ENCODE results near the gene MDN1.
"Not testable (repeated sequence)": the region's sequence is repeated elsewhere in the genome, so short reads cannot be mapped to it uniquely, and the experiment has no call there.

Gene MDN1

DNA sequence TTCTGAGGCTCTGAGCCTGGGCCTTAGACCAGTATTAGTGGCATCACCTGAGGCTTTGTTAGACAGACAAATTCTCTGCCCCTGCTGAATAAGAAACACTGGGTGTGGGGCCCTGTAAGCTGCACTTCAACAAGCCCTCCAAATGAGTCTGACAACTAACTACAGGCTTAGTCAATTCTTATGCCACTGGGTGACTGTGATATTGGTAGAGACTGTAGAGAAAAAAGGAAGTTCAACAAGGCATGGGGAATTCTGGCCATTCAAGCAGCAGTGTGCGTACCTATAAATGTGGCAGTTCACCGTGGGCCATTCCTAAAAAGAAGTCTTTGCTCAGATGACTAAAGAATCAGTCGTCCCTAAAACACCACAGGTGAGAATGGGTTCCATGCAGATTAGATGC is 82.7 kb downstream of the MDN1 start:
- Histone ChIP-seq H3K4me3 (ENCODE audit: low read length in 2 of 2) (no peak overlapping the region), H3K4me1 (ENCODE audit: control insufficient read depth in 2 of 2, insufficient read depth in 2 of 2, low read length in 2 of 2) (no peaks in the 10 kb centered on the region), H3K27me3 (ENCODE audit: control insufficient read depth in 2 of 2, insufficient read depth in 2 of 2, low read length in 2 of 2) (no peaks in the 10 kb centered on the region), H3K9me3 (ENCODE audit: control insufficient read depth in 2 of 2, low read length in 2 of 2) (no peaks in the 10 kb centered on the region), H3K36me3 (ENCODE audit: control insufficient read depth in 2 of 2, insufficient read depth in 2 of 2, low read length in 2 of 2) (peaks cover 29 to 44% of the 10 kb centered on the region in 2 donors), H3K27ac (ENCODE audit: low read depth in 2 of 2, low read length in 2 of 2) (no peak overlapping the region), H3K9ac (ENCODE audit: low read depth in 1 of 2, low read length in 2 of 2) (no peak overlapping the region)

DNA sequence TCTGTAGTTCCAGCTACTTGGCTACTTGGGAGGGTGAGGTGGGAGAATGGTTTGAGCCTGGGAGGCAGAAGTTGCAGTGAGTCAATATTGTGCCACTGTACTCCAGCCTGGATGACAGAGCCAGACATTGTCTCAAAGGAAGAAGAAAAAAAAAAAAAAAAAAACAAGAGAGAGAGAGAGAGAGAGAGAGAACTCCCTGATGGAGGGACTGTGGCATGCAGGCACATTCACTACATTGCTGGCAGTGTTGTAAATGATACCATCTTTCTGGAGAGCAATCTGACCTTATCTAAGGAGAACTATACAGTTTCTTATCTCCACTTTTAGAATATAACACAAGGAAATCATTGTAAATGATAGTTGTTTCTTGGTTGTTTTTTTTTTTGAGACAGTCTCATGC is 85.1 kb downstream of the MDN1 start:
- no peak overlapping the region for H3K4me3 ChIP-seq (ENCODE audit: low read length in 2 of 2)
- no peaks in the 10 kb centered on the region for H3K27me3 ChIP-seq (ENCODE audit: control insufficient read depth in 2 of 2, insufficient read depth in 2 of 2, low read length in 2 of 2)
- H3K9me3 ChIP-seq (ENCODE audit: control insufficient read depth in 2 of 2, low read length in 2 of 2): no peaks in the 10 kb centered on the region
- peaks cover 34 to 38% of the 10 kb centered on the region in 2 donors for H3K36me3 ChIP-seq (ENCODE audit: control insufficient read depth in 2 of 2, insufficient read depth in 2 of 2, low read length in 2 of 2)
- H3K4me1 ChIP-seq (ENCODE audit: control insufficient read depth in 2 of 2, insufficient read depth in 2 of 2, low read length in 2 of 2): no peaks in the 10 kb centered on the region
- H3K9ac ChIP-seq (ENCODE audit: low read depth in 1 of 2, low read length in 2 of 2): no peak overlapping the region
- no peak overlapping the region for H3K27ac ChIP-seq (ENCODE audit: low read depth in 2 of 2, low read length in 2 of 2)

DNA sequence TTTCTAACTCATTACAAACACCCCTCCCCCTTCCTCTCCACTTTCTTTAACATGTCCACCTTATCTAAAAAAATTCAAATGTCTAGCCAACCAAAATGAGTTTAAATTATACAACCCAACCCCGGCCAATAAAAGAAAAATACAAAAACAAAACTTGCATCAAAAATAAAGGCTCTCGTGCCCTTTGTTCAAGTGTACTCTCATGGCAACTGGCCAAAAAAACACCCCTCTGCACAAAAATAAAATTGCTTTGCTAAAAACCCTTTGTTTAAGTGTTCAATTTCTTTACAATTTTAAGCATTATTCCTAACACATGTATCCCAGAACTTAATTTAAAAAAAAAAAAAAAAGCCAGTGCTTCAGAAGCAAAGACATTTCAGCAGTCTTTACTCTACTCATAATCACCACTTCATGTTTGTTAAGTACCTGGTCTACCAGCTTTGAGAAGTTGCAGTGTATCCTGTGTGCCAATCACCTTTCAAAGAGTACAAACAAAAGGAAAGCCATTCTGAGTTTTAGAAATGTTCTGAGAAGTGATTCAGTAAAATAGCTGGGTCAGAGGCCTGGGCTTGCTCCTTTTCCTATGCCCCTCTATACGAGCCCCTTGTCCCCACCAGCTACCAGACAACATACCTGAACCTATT is 87.5 kb downstream of the MDN1 start:
- Histone ChIP-seq H3K9ac (ENCODE audit: low read depth in 1 of 2, low read length in 2 of 2) (no peak overlapping the region), H3K4me3 (ENCODE audit: low read length in 2 of 2) (no peak overlapping the region), H3K4me1 (ENCODE audit: control insufficient read depth in 2 of 2, insufficient read depth in 2 of 2, low read length in 2 of 2) (no peaks in the 10 kb centered on the region), H3K27ac (ENCODE audit: low read depth in 2 of 2, low read length in 2 of 2) (no peak overlapping the region), H3K27me3 (ENCODE audit: control insufficient read depth in 2 of 2, insufficient read depth in 2 of 2, low read length in 2 of 2) (no peaks in the 10 kb centered on the region), H3K36me3 (ENCODE audit: control insufficient read depth in 2 of 2, insufficient read depth in 2 of 2, low read length in 2 of 2) (peaks cover 37 to 43% of the 10 kb centered on the region in 2 donors), H3K9me3 (ENCODE audit: control insufficient read depth in 2 of 2, low read length in 2 of 2) (no peaks in the 10 kb centered on the region)

DNA sequence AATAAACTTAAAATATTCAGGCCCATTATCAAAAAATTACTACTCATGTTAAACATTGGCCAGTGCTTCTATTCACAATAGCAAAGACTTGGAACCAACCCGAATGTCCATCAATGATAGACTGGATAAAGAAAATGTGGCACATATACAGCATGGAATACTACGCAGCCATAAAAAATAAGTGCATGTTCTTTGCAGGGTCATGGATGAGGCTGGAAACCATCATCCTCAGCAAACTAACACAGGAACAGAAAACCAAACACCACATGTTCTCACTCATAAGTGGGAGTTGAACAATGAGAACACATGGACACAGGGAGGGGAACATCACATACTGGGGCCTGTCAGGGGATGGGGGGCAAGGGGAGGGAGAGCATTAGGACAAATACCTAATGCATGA is 88.3 kb downstream of the MDN1 start:
- H3K4me1 ChIP-seq (ENCODE audit: control insufficient read depth in 2 of 2, insufficient read depth in 2 of 2, low read length in 2 of 2); H3K27ac ChIP-seq (ENCODE audit: low read depth in 2 of 2, low read length in 2 of 2); H3K9me3 ChIP-seq (ENCODE audit: control insufficient read depth in 2 of 2, low read length in 2 of 2); H3K4me3 ChIP-seq (ENCODE audit: low read length in 2 of 2); H3K27me3 ChIP-seq (ENCODE audit: control insufficient read depth in 2 of 2, insufficient read depth in 2 of 2, low read length in 2 of 2); H3K9ac ChIP-seq (ENCODE audit: low read depth in 1 of 2, low read length in 2 of 2): not testable (repeated sequence)
- H3K36me3 ChIP-seq (ENCODE audit: control insufficient read depth in 2 of 2, insufficient read depth in 2 of 2, low read length in 2 of 2): peaks cover 32 to 40% of the 10 kb centered on the region in 2 donors

DNA sequence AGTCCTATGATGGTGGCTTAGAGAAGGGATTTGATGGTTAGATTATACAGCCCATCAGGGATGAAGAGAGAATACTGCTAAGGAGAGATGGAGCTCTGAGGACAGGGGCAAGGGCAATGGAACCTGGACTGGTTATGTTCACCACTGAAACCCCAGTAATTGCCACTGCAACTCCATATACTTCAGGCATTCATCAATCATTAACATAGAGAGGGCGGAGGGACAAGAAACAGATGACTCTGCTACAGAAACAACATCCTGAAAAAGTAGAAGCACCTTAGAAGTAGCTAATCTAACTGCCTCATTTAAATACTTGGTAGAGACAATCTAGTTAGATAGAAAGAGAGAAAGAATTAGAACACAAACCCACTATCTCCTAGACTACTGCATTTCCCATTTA is 89.8 kb downstream of the MDN1 start:
- Histone ChIP-seq H3K4me3 (ENCODE audit: low read length in 2 of 2) (no peak overlapping the region), H3K27me3 (ENCODE audit: control insufficient read depth in 2 of 2, insufficient read depth in 2 of 2, low read length in 2 of 2) (no peaks in the 10 kb centered on the region), H3K9me3 (ENCODE audit: control insufficient read depth in 2 of 2, low read length in 2 of 2) (no peaks in the 10 kb centered on the region), H3K4me1 (ENCODE audit: control insufficient read depth in 2 of 2, insufficient read depth in 2 of 2, low read length in 2 of 2) (no peaks in the 10 kb centered on the region), H3K9ac (ENCODE audit: low read depth in 1 of 2, low read length in 2 of 2) (no peak overlapping the region), H3K36me3 (ENCODE audit: control insufficient read depth in 2 of 2, insufficient read depth in 2 of 2, low read length in 2 of 2) (peaks cover 35 to 44% of the 10 kb centered on the region in 2 donors), H3K27ac (ENCODE audit: low read depth in 2 of 2, low read length in 2 of 2) (no peak overlapping the region)

DNA sequence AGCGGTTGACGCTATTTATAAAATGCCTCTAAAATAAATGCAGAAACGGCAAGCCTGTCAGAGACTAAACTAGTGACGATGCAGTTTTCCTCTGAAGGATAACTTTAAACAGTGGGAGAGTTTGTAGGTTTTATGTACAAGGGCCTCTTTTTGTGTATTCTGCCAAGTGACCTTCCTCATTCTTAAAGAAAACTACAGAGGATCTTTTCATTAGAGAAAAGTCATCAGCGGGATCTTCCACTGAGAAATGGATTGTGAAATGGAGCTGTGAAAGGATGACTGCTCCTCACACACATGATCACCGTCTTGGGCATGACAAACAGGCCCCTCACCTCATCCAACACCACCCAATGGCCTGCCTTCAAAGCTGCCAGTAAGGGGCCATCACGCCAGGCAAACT is 92.1 kb downstream of the MDN1 start:
- H3K9me3 ChIP-seq (ENCODE audit: control insufficient read depth in 2 of 2, low read length in 2 of 2): no peaks in the 10 kb centered on the region
- no peak overlapping the region for H3K27ac ChIP-seq (ENCODE audit: low read depth in 2 of 2, low read length in 2 of 2)
- H3K4me1 ChIP-seq (ENCODE audit: control insufficient read depth in 2 of 2, insufficient read depth in 2 of 2, low read length in 2 of 2): no peaks in the 10 kb centered on the region
- no peak overlapping the region for H3K4me3 ChIP-seq (ENCODE audit: low read length in 2 of 2)
- H3K27me3 ChIP-seq (ENCODE audit: control insufficient read depth in 2 of 2, insufficient read depth in 2 of 2, low read length in 2 of 2): no peaks in the 10 kb centered on the region
- peaks cover 41 to 42% of the 10 kb centered on the region in 2 donors for H3K36me3 ChIP-seq (ENCODE audit: control insufficient read depth in 2 of 2, insufficient read depth in 2 of 2, low read length in 2 of 2)
- no peak overlapping the region for H3K9ac ChIP-seq (ENCODE audit: low read depth in 1 of 2, low read length in 2 of 2)

DNA sequence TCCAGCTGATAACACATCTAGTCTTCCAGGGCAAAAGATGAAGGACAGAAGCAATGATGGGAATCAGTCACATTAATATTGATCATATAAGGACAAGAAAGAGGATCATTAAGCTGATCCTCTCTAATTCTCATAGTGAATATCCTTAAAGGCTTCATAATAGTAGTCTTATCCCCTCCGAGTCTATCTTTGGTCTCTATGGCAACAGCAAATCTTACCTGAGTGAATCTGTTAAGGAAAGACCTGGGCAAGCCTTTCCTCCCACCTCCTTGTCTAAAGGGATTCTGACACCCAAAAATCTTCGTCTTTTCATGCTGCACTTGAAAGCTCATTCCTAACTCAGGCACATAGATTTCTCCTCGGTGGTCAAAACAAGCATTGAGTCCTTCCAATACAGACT is 94.6 kb downstream of the MDN1 start:
- no peaks in the 10 kb centered on the region for H3K27me3 ChIP-seq (ENCODE audit: control insufficient read depth in 2 of 2, insufficient read depth in 2 of 2, low read length in 2 of 2)
- H3K4me1 ChIP-seq (ENCODE audit: control insufficient read depth in 2 of 2, insufficient read depth in 2 of 2, low read length in 2 of 2): no peaks in the 10 kb centered on the region
- peaks cover 40 to 54% of the 10 kb centered on the region in 2 donors for H3K36me3 ChIP-seq (ENCODE audit: control insufficient read depth in 2 of 2, insufficient read depth in 2 of 2, low read length in 2 of 2)
- no peak overlapping the region for H3K4me3 ChIP-seq (ENCODE audit: low read length in 2 of 2)
- H3K9me3 ChIP-seq (ENCODE audit: control insufficient read depth in 2 of 2, low read length in 2 of 2): no peaks in the 10 kb centered on the region
- H3K9ac ChIP-seq (ENCODE audit: low read depth in 1 of 2, low read length in 2 of 2): no peak overlapping the region
- no peak overlapping the region for H3K27ac ChIP-seq (ENCODE audit: low read depth in 2 of 2, low read length in 2 of 2)

DNA sequence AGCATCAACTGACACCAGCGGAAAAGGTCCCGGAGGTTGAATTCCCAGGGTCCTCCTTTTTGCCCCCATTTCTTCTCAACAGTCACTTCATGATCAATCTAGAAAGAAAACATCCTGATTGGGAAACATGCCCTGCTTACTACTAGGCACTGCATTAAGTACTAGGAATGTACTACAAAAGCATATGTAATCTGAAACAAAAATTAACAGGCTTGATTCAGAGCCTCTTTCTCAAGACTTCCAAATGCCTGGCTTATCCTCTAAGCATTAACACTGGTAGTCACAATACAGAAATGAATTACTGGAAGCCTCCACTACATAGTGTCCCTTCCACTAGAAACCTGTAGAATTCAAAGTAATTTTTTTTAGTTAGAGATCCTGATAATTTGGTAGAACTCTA is 96.5 kb downstream of the MDN1 start:
- no peaks in the 10 kb centered on the region for H3K4me1 ChIP-seq (ENCODE audit: control insufficient read depth in 2 of 2, insufficient read depth in 2 of 2, low read length in 2 of 2)
- H3K9ac ChIP-seq (ENCODE audit: low read depth in 1 of 2, low read length in 2 of 2): no peak overlapping the region
- peaks cover 37 to 55% of the 10 kb centered on the region in 2 donors for H3K36me3 ChIP-seq (ENCODE audit: control insufficient read depth in 2 of 2, insufficient read depth in 2 of 2, low read length in 2 of 2)

DNA sequence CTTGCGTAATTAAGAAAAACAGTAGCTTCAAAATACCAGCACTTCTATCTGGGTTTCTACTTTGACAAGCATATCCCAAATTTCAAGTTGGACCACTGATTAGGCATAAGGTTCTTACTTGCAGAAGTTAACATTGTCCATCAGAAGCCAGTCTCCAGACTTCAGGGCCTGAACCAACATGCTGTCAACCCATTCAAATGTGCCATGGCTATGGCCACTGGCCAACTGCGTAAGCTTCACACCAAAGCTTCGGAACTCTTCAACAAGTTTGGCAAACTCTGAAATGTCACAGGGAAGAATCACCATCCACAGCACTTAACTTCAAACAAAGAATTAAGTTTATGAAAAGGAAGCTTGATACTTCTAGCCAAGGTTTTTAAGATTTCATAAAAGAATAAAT is 103.1 kb downstream of the MDN1 start:
- Histone ChIP-seq H3K4me3 (ENCODE audit: low read length in 2 of 2) (no peak overlapping the region), H3K9ac (ENCODE audit: low read depth in 1 of 2, low read length in 2 of 2) (no peak overlapping the region), H3K27ac (ENCODE audit: low read depth in 2 of 2, low read length in 2 of 2) (no peak overlapping the region), H3K9me3 (ENCODE audit: control insufficient read depth in 2 of 2, low read length in 2 of 2) (no peaks in the 10 kb centered on the region), H3K4me1 (ENCODE audit: control insufficient read depth in 2 of 2, insufficient read depth in 2 of 2, low read length in 2 of 2) (no peaks in the 10 kb centered on the region), H3K36me3 (ENCODE audit: control insufficient read depth in 2 of 2, insufficient read depth in 2 of 2, low read length in 2 of 2) (peaks cover 68 to 69% of the 10 kb centered on the region in 2 donors), H3K27me3 (ENCODE audit: control insufficient read depth in 2 of 2, insufficient read depth in 2 of 2, low read length in 2 of 2) (no peaks in the 10 kb centered on the region)

More for the DNA sequence above, 96.5 kb downstream of the MDN1 start:
- no peaks in the 10 kb centered on the region for H3K27me3 ChIP-seq (ENCODE audit: control insufficient read depth in 2 of 2, insufficient read depth in 2 of 2, low read length in 2 of 2)
- no peaks in the 10 kb centered on the region for H3K9me3 ChIP-seq (ENCODE audit: control insufficient read depth in 2 of 2, low read length in 2 of 2)
- H3K4me3 ChIP-seq (ENCODE audit: low read length in 2 of 2): no peak overlapping the region
- H3K27ac ChIP-seq (ENCODE audit: low read depth in 2 of 2, low read length in 2 of 2): no peak overlapping the region

DNA sequence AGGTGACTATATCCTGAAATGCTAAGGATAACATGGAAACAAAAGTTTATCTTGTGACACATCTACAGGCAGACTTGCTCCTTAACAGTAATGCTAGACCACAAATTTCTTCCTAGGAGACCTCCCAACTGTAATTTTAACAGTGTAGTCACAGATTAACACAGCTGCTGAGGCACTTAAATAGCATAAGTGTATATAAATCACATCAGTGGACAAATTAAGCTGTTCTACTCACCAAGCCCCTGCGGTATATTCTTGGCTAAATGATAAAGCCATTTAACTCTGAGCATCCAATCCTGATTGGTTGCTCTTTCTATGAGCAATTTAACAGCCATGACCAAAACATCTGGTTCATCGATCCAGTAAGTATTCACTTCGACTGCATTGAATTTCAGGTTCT is 107.8 kb downstream of the MDN1 start:
- Histone ChIP-seq H3K27ac (ENCODE audit: low read depth in 2 of 2, low read length in 2 of 2) (no peak overlapping the region), H3K36me3 (ENCODE audit: control insufficient read depth in 2 of 2, insufficient read depth in 2 of 2, low read length in 2 of 2) (peaks cover 76 to 84% of the 10 kb centered on the region in 2 donors), H3K9ac (ENCODE audit: low read depth in 1 of 2, low read length in 2 of 2) (no peak overlapping the region), H3K4me1 (ENCODE audit: control insufficient read depth in 2 of 2, insufficient read depth in 2 of 2, low read length in 2 of 2) (no peaks in the 10 kb centered on the region), H3K9me3 (ENCODE audit: control insufficient read depth in 2 of 2, low read length in 2 of 2) (no peaks in the 10 kb centered on the region), H3K27me3 (ENCODE audit: control insufficient read depth in 2 of 2, insufficient read depth in 2 of 2, low read length in 2 of 2) (no peaks in the 10 kb centered on the region), H3K4me3 (ENCODE audit: low read length in 2 of 2) (no peak overlapping the region)

DNA sequence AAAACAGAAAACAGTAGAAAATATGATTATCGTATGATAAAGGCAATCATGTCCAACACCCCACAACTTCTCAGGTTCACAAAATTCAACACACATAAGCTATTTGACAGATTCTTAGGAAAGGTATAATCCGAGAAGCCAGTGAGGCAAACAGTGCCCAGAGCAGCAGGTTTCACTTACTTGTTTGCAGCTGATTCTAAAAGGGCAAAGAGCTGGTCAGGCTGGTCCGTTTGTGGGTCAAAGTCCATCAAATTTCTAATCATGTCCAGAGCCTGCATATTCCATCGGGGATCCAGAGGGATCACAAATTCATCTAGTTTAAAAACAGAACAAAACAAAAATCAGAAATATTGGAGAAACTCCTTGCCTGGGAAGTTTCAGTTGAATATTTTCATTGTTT is 111.3 kb downstream of the MDN1 start:
- H3K27me3 ChIP-seq (ENCODE audit: control insufficient read depth in 2 of 2, insufficient read depth in 2 of 2, low read length in 2 of 2): no peaks in the 10 kb centered on the region
- no peaks in the 10 kb centered on the region for H3K9me3 ChIP-seq (ENCODE audit: control insufficient read depth in 2 of 2, low read length in 2 of 2)
- H3K4me3 ChIP-seq (ENCODE audit: low read length in 2 of 2): no peak overlapping the region
- peaks cover 59 to 66% of the 10 kb centered on the region in 2 donors for H3K36me3 ChIP-seq (ENCODE audit: control insufficient read depth in 2 of 2, insufficient read depth in 2 of 2, low read length in 2 of 2)
- no peak overlapping the region for H3K27ac ChIP-seq (ENCODE audit: low read depth in 2 of 2, low read length in 2 of 2)
- no peak overlapping the region for H3K9ac ChIP-seq (ENCODE audit: low read depth in 1 of 2, low read length in 2 of 2)
- no peaks in the 10 kb centered on the region for H3K4me1 ChIP-seq (ENCODE audit: control insufficient read depth in 2 of 2, insufficient read depth in 2 of 2, low read length in 2 of 2)
